Mesenchymal stem cell (in vitro differentiated cells and primary cell): ENCODE measurements around the gene KDM1B.

Experiments
- DNase-seq: peaks from one replicate; pipeline ENCODE4 v3.0.0-alpha.2; 2013
- H2AFZ ChIP-seq: one replicate; pipeline ENCODE4 v1.6.1; 2013; ENCODE audit warnings: low read depth, mild to moderate bottlenecking, control low read depth, inconsistent platforms, low read length, moderate library complexity
- H2AK5ac ChIP-seq: 2 replicates; pipeline ENCODE4 v1.6.1; 2013; ENCODE audit warnings: low read length, moderate library complexity, mild to moderate bottlenecking, inconsistent platforms; ENCODE audit not compliant: severe bottlenecking
- H2BK120ac ChIP-seq: one replicate; pipeline ENCODE4 v1.6.1; 2013; ENCODE audit warnings: low read depth, mild to moderate bottlenecking, inconsistent platforms, low read length, moderate library complexity
- H2BK12ac ChIP-seq, 2 experiments: one replicate each; pipeline ENCODE4 v1.6.1; 2013; ENCODE audit warnings: inconsistent platforms in 2 of 2, low read length in 2 of 2, mild to moderate bottlenecking in 2 of 2, moderate library complexity in 2 of 2, control low read depth in 1 of 2
- H2BK15ac ChIP-seq: one replicate; pipeline ENCODE4 v1.6.1; 2013; ENCODE audit warnings: mild to moderate bottlenecking, low read depth, inconsistent platforms; ENCODE audit not compliant: poor library complexity, severe bottlenecking
- H2BK5ac ChIP-seq: 2 replicates; pipeline ENCODE4 v1.6.1; 2013; ENCODE audit warnings: low read depth, mild to moderate bottlenecking, low read length, control low read depth, inconsistent platforms; ENCODE audit not compliant: poor library complexity, severe bottlenecking
- H3K14ac ChIP-seq, 2 experiments: one replicate each; pipeline ENCODE4 v1.6.1; 2013; ENCODE audit warnings: inconsistent platforms in 2 of 2, low read length in 2 of 2, control low read depth in 1 of 2, mild to moderate bottlenecking in 1 of 2, moderate library complexity in 1 of 2
- H3K18ac ChIP-seq, 2 experiments: one replicate each; pipeline ENCODE4 v1.6.1; 2013; ENCODE audit warnings: inconsistent platforms in 2 of 2, low read length in 2 of 2, control low read depth in 1 of 2, low read depth in 1 of 2, mild to moderate bottlenecking in 1 of 2
- H3K23ac ChIP-seq, 2 experiments: one replicate each; pipeline ENCODE4 v1.6.1; 2013; ENCODE audit warnings: inconsistent platforms in 2 of 2, low read length in 2 of 2, mild to moderate bottlenecking in 2 of 2, moderate library complexity in 2 of 2, control low read depth in 1 of 2
- H3K27ac ChIP-seq: 2 replicates; pipeline ENCODE4 v1.5.1; 2013; ENCODE audit warnings: mild to moderate bottlenecking, moderate library complexity, low read length, control low read depth, inconsistent platforms; ENCODE audit not compliant: poor library complexity, severe bottlenecking
- H3K27me3 ChIP-seq, 2 experiments: 2 replicates each; pipeline versions ENCODE4 v1.6.1 to v1.7.0; 2013; ENCODE audit warnings: low read length in 2 of 2, mild to moderate bottlenecking in 2 of 2, moderate library complexity in 2 of 2, control low read depth in 1 of 2, inconsistent platforms in 1 of 2; ENCODE audit not compliant: control insufficient read depth in 1 of 2, insufficient read depth in 1 of 2
- H3K36me3 ChIP-seq, 2 experiments: 2 replicates each; pipeline versions ENCODE4 v1.6.1 to v1.7.0; 2013; ENCODE audit warnings: low read length in 2 of 2, control low read depth in 1 of 2, inconsistent platforms in 1 of 2, low read depth in 1 of 2, mild to moderate bottlenecking in 1 of 2; ENCODE audit not compliant: insufficient read depth in 2 of 2, control insufficient read depth in 1 of 2
- H3K4ac ChIP-seq, 2 experiments: one replicate each; pipeline ENCODE4 v1.6.1; 2013; ENCODE audit warnings: inconsistent platforms in 2 of 2, low read length in 2 of 2, mild to moderate bottlenecking in 2 of 2, moderate library complexity in 2 of 2, control low read depth in 1 of 2, low read depth in 1 of 2
- H3K4me1 ChIP-seq: 2 replicates; pipeline ENCODE4 v1.6.1; 2013; ENCODE audit warnings: low read depth, low read length, control low read depth; ENCODE audit not compliant: control insufficient read depth, insufficient read depth
- H3K4me2 ChIP-seq: 2 replicates; pipeline ENCODE4 v1.6.1; 2013; ENCODE audit warnings: low read length, mild to moderate bottlenecking, inconsistent platforms; ENCODE audit not compliant: poor library complexity, severe bottlenecking
- H3K4me3 ChIP-seq, 2 experiments: 2 replicates each; pipeline versions ENCODE4 v1.5.1 to v1.7.0; 2013; ENCODE audit warnings: low read length in 2 of 2, mild to moderate bottlenecking in 2 of 2, control low read depth in 1 of 2, low read depth in 1 of 2; ENCODE audit not compliant: insufficient read depth in 1 of 2
- H3K79me1 ChIP-seq: replicated peaks from 2 replicates; pipeline ENCODE4 v1.6.1; 2013; ENCODE audit warnings: mild to moderate bottlenecking, control low read depth, low read length, inconsistent platforms; ENCODE audit not compliant: poor library complexity, severe bottlenecking
- H3K9ac ChIP-seq: 2 replicates; pipeline ENCODE4 v1.7.0; 2013; ENCODE audit warnings: mild to moderate bottlenecking, low read length, moderate library complexity
- H3K9me3 ChIP-seq: 2 replicates; pipeline ENCODE4 v1.7.0; 2013; ENCODE audit warnings: mild to moderate bottlenecking, low read length; ENCODE audit not compliant: control insufficient read depth
- H4K8ac ChIP-seq: one replicate; pipeline ENCODE4 v1.6.1; 2013; ENCODE audit warnings: inconsistent platforms, mild to moderate bottlenecking, low read length, moderate library complexity
- H4K91ac ChIP-seq: one replicate; pipeline ENCODE4 v1.6.1; 2013; ENCODE audit warnings: mild to moderate bottlenecking, low read length, inconsistent platforms
- WGBS: methylation state at CpG from one replicate; pipeline ENCODE4 v1.1.7; 2013; ENCODE audit warnings: mixed read lengths; 5-methylcytosine and 5-hydroxymethylcytosine counted together

The KDM1B gene

DNA sequence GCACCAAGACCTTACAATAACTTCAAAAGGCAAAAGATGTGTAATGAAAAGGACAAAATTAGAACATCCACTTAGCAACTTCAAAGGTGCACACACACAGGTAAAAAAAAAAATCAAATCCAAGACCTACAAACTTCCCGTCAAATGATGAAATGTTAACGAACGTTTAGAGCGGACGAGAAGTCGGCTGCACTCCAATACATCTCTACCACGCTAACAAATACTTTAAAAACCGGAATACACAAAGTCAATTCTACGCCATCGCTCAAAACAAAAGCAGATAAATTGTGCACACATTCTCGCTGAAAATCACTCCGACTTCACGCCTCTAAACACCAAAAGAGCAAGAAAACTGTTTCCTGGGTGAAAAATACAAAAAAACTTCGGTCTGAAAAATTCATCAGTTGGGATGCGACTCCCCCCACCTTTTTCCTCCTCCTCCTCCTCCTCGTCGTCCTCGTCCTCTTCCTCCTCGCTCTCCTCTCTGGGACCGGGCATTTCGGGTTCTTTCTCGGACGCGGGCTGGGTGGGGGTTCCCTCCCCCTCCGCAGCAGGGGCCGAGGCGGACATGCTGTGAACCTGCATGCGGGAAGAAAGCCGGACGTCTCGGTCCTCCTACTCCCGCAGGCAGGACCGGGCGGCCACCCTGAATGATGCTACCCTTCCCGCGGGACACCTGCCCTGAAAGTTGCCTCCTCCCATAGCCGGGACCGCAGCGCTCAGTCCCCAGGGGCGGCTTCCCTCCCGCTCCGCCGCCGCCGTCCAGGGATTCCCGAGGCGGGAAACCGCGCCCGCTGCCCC, 108.4 kb downstream of the KDM1B start:
- peak overlapping the region; percentile 66 for H2AFZ ChIP-seq
- no peak overlapping the region for H2AK5ac ChIP-seq
- no peaks in the 10 kb centered on the region for H3K79me1 ChIP-seq
- no peaks in the 10 kb centered on the region for H3K9me3 ChIP-seq
- H3K23ac ChIP-seq, result peak overlapping the region; percentile 91 to 94
- peak overlapping the region; percentile 90 for H2BK15ac ChIP-seq
- H3K14ac ChIP-seq, result peak overlapping the region in 1 of 2 experiments; percentile 26
- H3K9ac ChIP-seq, result peak overlapping the region; percentile 96
- H3K18ac ChIP-seq, result peak overlapping the region; percentile 86 to 89
- peak overlapping the region; percentile 45 to 85 for H2BK12ac ChIP-seq
- peaks cover 9% of the 10 kb centered on the region for H3K4me1 ChIP-seq
- H2BK120ac ChIP-seq, result peak overlapping the region; percentile 27
- WGBS, result under 1% methylated on average over 47 of the region's 50 CpGs
- peak overlapping the region; percentile 83 for H3K4ac ChIP-seq
- peak overlapping the region; percentile 92 for H3K4me2 ChIP-seq
- H4K8ac ChIP-seq, result peak overlapping the region; percentile 88
- H3K4me3 ChIP-seq, result peak overlapping the region; percentile 92 to 95
- peaks cover 0 to 4% of the 10 kb centered on the region in 2 experiments for H3K36me3 ChIP-seq
- peak overlapping the region; percentile 93 for H4K91ac ChIP-seq
- peak overlapping the region; percentile 69 for H3K27ac ChIP-seq
- DNase-seq, result peak; percentile 48
- H3K27me3 ChIP-seq, result no peaks in the 10 kb centered on the region
- peak overlapping the region; percentile 93 for H2BK5ac ChIP-seq

DNA sequence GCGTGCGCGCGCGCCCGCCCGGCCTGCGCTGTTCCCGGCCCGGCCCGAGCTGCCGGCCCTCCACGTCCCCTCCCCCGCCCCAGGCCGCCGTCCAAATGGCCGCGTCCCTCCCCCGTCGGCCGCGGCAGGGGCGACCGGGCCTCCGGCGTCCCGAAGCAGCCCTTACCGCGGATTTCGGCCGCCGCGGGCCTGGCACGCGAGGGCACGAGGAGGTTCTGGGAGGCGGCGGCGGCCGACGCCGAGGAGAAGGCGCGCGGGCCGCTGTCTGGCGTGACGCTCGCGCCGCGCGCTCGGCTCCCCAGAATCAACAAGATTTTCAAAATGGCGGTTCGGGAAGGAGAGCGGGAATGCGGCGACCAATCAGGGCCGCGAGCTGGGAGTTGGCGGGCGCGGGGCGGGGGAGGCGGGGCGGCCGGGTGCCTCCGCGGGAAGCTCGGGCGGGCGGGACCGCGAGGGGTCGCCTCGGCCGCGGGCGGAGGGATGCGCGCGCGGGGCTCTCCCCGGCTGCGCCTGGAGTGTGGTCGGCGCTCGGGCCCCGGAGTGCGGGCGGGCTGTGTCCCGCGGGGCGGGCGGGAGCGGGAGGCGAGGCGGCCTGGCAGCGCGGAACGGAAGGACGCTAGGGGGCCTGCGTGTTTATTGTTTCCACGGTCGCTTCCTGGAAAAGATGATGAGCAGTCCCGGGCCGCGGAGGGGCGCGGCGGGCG, 109.1 kb downstream of the KDM1B start, which contains the start of gene DEK:
Gene DEK (minus strand): TSS at position 312 of the 704 bp plus-strand sequence. CDS start 543 bp downstream, outside the sequence.
- Histone ChIP-seq H3K18ac (peak within 1 kb of the TSS; percentile 89 to 96), H4K8ac (peak within 1 kb of the TSS; percentile 90), H2BK5ac (peak within 1 kb of the TSS; percentile 93), H2BK15ac (peak within 1 kb of the TSS; percentile 90), H3K27ac (peak within 1 kb of the TSS; percentile 69), H3K23ac (peak within 1 kb of the TSS; percentile 91 to 94), H3K4me2 (peak within 1 kb of the TSS; percentile 92), H3K79me1 (no peaks in the 10 kb centered on the region), H4K91ac (peak within 1 kb of the TSS; percentile 93), H2BK12ac (peak within 1 kb of the TSS; percentile 45 to 85), H3K9me3 (no peaks in the 10 kb centered on the region), H3K36me3 (peaks cover 0 to 4% of the 10 kb centered on the region in 2 experiments), H3K9ac (peak within 1 kb of the TSS; percentile 96), H3K27me3 (no peaks in the 10 kb centered on the region), H3K4me1 (peaks cover 9% of the 10 kb centered on the region), H2AFZ (peak within 1 kb of the TSS; percentile 66), H3K4me3 (peak within 1 kb of the TSS; percentile 92 to 95), H3K4ac (peak within 1 kb of the TSS; percentile 83), H2BK120ac (peak within 1 kb of the TSS; percentile 55), H2AK5ac (no peak within 1 kb of the TSS), H3K14ac (peak within 1 kb of the TSS in 1 of 2 experiments; percentile 26)
- peak; percentile 87 for DNase-seq
- WGBS, result under 1% methylated on average over 80 of the region's 113 CpGs

DNA sequence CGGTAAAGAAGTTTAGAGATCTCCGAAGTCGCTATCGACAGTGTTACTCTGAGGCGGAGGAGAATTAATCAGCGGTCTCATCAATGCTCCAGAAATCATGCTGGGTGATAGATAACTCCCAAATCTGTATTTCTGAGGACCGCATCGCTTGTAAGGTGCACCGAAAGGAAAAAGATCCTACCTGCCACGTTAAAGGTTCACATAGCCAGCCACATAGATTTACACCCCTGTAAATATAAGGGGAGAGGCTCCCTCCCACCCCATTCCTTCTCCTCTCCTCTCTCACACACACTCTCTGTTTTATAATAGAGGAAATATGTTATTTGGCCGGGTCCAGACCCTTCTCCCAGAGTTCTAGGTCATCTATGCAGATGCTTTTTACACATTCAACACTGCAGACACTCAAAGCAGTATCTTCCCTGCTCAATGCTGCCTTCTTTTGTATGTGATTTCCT, 109.7 kb downstream of the KDM1B start:
- Histone ChIP-seq H3K4me1 (peaks cover 9% of the 10 kb centered on the region), H2BK12ac (no peak overlapping the region), H3K4ac (no peak overlapping the region), H2BK15ac (peak overlapping the region; percentile 82), H3K27ac (peak overlapping the region; percentile 45), H3K23ac (no peak overlapping the region), H2AK5ac (no peak overlapping the region), H3K9me3 (no peaks in the 10 kb centered on the region), H3K4me2 (peak overlapping the region; percentile 75), H3K14ac (no peak overlapping the region), H2BK120ac (no peak overlapping the region), H4K91ac (no peak overlapping the region), H2BK5ac (no peak overlapping the region), H3K18ac (no peak overlapping the region), H3K4me3 (peak overlapping the region; percentile 84 to 95), H3K36me3 (peaks cover 0 to 4% of the 10 kb centered on the region in 2 experiments), H4K8ac (no peak overlapping the region), H3K79me1 (no peaks in the 10 kb centered on the region), H2AFZ (peak overlapping the region; percentile 29), H3K27me3 (no peaks in the 10 kb centered on the region), H3K9ac (peak overlapping the region; percentile 96)
- DNase-seq, result no peak
- WGBS, result 11% methylated on average over 10 of the region's 11 CpGs
